HEK293T (cell line): ENCODE results near the gene SCGN.
"Not testable (repeated sequence)": the region's sequence is repeated elsewhere in the genome, so short reads cannot be mapped to it uniquely, and the experiment has no call there.

Experiments used
- CTCF ChIA-PET: fragments of 350-600 bp; formaldehyde crosslinking; extraction: SDS; loops from one replicate; lab custom pipeline; 2021; ENCODE audit warnings: antibody characterized with exemption, inconsistent platforms; lab: Yijun Ruan, JAX
- POLR2A ChIA-PET: fragments of 350-600 bp; formaldehyde crosslinking; extraction: SDS; loops from one replicate; lab custom pipeline; 2020; ENCODE audit warnings: antibody characterized with exemption, inconsistent platforms; lab: Yijun Ruan, JAX
- DNase-seq: peaks from one replicate; pipeline ENCODE4 v3.0.0; 2012; ENCODE audit warnings: mixed read lengths; ENCODE audit errors: extremely low spot score
- ARNT ChIP-seq: fragments of 450-650 bp; IDR thresholded peaks from 2 replicates; pipeline ENCODE4 v1.6.1; 2017; ENCODE audit warnings: mild to moderate bottlenecking
- BHLHE40 ChIP-seq: fragments of 450-650 bp; IDR thresholded peaks from 2 replicates; pipeline ENCODE4 v1.6.1; 2016; ENCODE audit warnings: mild to moderate bottlenecking, moderate library complexity, borderline replicate concordance
- CTBP1 ChIP-seq: fragments of 450-650 bp; IDR thresholded peaks from 2 replicates; pipeline ENCODE4 v1.6.1; 2016; ENCODE audit warnings: borderline replicate concordance
- ELF4 ChIP-seq: fragments of 450-650 bp; IDR thresholded peaks from 2 replicates; pipeline ENCODE4 v1.6.1; 2017; ENCODE audit warnings: antibody characterized with exemption
- FOXA1 ChIP-seq: fragments of 450-650 bp; IDR thresholded peaks from 2 replicates; pipeline ENCODE4 v1.6.1; 2016; ENCODE audit warnings: mild to moderate bottlenecking
- FOXK2 ChIP-seq: fragments of 450-650 bp; IDR thresholded peaks from 2 replicates; pipeline ENCODE4 v1.6.1; 2016; ENCODE audit warnings: mild to moderate bottlenecking
- FOXM1 ChIP-seq: fragments of 450-650 bp; IDR thresholded peaks from 2 replicates; pipeline ENCODE4 v1.6.1; 2017; ENCODE audit warnings: mild to moderate bottlenecking, borderline replicate concordance
- HDGF ChIP-seq: fragments of 450-650 bp; IDR thresholded peaks from 2 replicates; pipeline ENCODE4 v1.6.1; 2017; ENCODE audit warnings: antibody characterized with exemption, borderline replicate concordance
- L3MBTL2 ChIP-seq: fragments of 450-650 bp; conservative IDR thresholded peaks from 2 replicates; pipeline ENCODE4 v1.6.1; 2016; ENCODE audit warnings: mild to moderate bottlenecking
- LEF1 ChIP-seq: fragments of 450-650 bp; IDR thresholded peaks from 2 replicates; pipeline ENCODE4 v1.6.1; 2017; ENCODE audit warnings: mild to moderate bottlenecking, borderline replicate concordance
- NFRKB ChIP-seq: fragments of 450-650 bp; IDR thresholded peaks from 2 replicates; pipeline ENCODE4 v1.6.1; 2016; ENCODE audit warnings: mild to moderate bottlenecking, moderate library complexity
- PKNOX1 ChIP-seq: fragments of 450-650 bp; IDR thresholded peaks from 2 replicates; pipeline ENCODE4 v1.6.1; 2016
- SP1 ChIP-seq: fragments of 450-650 bp; IDR thresholded peaks from 2 replicates; pipeline ENCODE4 v1.6.1; 2017
- SUZ12 ChIP-seq: fragments of 450-650 bp; IDR thresholded peaks from 2 replicates; pipeline ENCODE4 v1.6.1; 2016; ENCODE audit warnings: mild to moderate bottlenecking
- TARDBP ChIP-seq: fragments of 450-650 bp; IDR thresholded peaks from 2 replicates; pipeline ENCODE4 v1.6.1; 2016
- ZNF384 ChIP-seq: fragments of 450-650 bp; IDR thresholded peaks from 2 replicates; pipeline ENCODE4 v1.6.1; 2016

The SCGN gene

DNA sequence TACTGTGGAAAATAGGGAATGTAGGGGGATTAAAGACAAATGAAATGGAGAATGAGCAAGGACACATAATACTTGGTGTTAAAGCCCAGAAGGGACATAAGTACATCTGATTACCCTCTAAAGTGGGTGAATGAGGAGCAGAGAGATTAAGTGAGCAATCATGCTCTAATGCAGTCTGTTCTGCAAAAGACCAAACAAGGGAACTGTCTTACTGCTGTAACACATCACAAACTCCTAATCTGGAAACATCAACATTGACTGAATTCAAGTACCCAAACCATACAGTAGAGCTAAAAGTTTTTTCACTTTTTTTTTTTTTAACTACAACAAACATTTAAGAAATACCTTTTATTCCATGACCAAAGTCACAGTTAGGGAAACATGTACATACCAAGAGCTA is 83.2 kb downstream of the SCGN start:
- TF ChIP-seq ZNF384 (no peak), SP1 (no peak), FOXA1 (no peak), TARDBP (no peak), LEF1 (no peak), ARNT (no peak), NFRKB (no peak), HDGF (no peak), CTBP1 (no peak), BHLHE40 (no peak), PKNOX1 (no peak), ELF4 (no peak), FOXM1 (no peak), SUZ12 (no peak)
- no peak for DNase-seq
- ChIA-PET CTCF (no interaction called here), POLR2A (no interaction called here)

DNA sequence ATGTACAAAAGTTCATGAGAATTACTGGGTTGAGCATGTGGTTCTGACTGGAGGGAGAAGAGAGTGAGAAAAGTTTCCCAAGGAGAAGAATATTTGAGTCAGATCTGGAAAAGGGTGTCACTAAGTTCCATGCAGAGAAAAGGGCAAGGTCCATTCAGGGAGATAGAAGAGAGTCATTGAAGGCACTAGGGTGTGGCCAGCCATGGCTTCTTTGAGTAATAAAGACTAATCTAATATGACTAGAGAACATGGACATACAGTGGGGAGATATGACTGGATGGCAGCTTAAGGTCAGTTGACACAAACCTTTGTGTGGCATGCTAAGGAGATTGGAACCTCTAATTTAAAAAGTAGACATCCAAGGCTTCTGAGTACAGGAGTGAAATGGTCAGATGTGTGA is 91.9 kb downstream of the SCGN start:
- POLR2A ChIA-PET = no interaction called here
- TF ChIP-seq CTBP1 (no peak), NFRKB (no peak), FOXM1 (no peak), HDGF (no peak), SUZ12 (no peak), L3MBTL2 (no peak), PKNOX1 (no peak), ARNT (no peak), BHLHE40 (no peak), LEF1 (no peak), SP1 (no peak), FOXA1 (no peak), TARDBP (no peak), ZNF384 (no peak)
- no peak for DNase-seq
- CTCF ChIA-PET = no interaction called here

DNA sequence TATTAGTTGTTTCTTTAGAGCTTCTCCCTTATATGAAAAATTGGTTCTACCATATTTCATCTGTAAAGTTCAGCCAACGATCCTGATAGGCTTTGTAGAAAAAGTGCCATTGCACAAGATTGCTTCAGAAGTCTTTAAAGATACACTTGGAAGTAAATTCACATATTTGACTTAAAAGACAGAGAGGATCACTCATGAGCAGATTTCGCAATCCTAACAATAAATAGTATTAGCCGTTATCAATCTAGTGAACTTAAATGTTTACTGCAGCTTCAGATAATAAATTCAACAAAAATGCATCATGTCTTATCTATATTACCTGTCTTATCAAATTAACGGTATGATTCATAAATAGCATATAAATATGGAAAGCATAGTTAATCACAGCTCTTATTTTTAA is 93.8 kb downstream of the SCGN start:
- TF ChIP-seq ELF4 (no peak), FOXM1 (no peak), CTBP1 (no peak), BHLHE40 (no peak), FOXA1 (no peak), PKNOX1 (no peak), NFRKB (no peak), SUZ12 (no peak)
- POLR2A ChIA-PET = no interaction called here
- no peak for DNase-seq
- CTCF ChIA-PET = no interaction called here

DNA sequence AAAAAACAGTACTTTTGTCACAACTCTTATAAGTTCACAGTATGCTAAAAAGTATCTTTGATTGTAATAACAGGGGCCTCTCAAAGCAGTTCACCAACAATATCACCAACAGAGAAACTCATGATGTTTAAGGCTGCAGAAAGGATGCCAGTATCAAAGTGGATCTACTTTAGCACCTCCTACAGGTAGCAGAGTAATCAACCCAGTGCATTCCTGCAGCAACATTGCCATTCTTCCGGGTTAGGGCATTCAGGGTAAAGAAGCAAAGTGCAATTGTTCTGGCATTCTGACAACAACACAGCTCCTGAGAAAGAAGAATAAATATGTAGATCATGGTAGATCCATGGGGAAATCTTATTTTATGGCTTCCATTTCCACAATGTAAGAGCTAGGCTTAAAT is 95.0 kb downstream of the SCGN start:
- TF ChIP-seq ZNF384 = no peak
- POLR2A ChIA-PET = no interaction called here
- DNase-seq = no peak
- CTCF ChIA-PET = no interaction called here

DNA sequence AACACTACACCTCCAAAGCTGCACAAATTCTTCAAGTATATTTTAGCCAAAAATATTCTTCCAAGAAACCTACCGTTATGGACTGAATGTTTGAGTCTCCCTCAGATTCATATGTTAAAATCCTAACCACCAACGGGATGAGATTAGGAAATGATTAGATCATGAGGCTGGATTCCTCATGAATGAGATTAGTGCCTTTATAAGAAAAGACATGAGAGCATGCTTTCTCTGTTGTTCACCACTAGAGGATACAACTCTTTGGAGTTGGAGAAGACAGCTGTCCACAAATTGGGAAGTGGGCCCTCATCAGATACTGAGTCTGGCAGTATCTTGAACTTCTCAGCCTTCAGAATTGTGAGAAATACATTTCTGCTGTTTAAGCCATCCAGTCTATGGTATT is 95.5 kb downstream of the SCGN start:
- POLR2A ChIA-PET = no interaction called here
- TF ChIP-seq FOXA1 (no peak), SUZ12 (no peak), FOXM1 (no peak), TARDBP (no peak), ELF4 (no peak), FOXK2 (no peak), L3MBTL2 (no peak), ARNT (no peak), NFRKB (no peak), LEF1 (no peak), BHLHE40 (no peak), HDGF (no peak), CTBP1 (no peak), ZNF384 (no peak), SP1 (no peak), PKNOX1 (no peak)
- no peak for DNase-seq
- CTCF ChIA-PET = no interaction called here

DNA sequence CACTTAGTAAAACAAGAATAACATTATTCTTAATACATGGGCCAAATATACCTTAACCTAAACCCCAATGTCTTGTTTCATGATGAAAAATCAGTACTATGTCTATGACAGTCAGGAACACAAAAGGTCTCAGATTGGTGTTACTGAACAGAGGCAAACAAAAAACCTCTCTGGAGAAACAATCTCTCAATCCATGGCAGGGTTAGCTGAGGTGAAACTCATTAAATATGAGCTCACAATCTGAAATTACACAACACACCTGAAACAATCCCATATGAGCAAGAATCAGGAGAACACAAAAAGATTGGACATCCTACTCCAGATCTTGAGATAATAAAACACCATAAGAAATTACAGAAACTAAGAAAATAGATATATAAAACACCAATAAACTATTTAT is 96.0 kb downstream of the SCGN start:
- ChIA-PET CTCF (no interaction called here), POLR2A (no interaction called here)
- no peak for DNase-seq
- TF ChIP-seq LEF1 (no peak), FOXM1 (no peak), ELF4 (no peak), CTBP1 (no peak), FOXA1 (no peak), TARDBP (no peak), ZNF384 (no peak)

DNA sequence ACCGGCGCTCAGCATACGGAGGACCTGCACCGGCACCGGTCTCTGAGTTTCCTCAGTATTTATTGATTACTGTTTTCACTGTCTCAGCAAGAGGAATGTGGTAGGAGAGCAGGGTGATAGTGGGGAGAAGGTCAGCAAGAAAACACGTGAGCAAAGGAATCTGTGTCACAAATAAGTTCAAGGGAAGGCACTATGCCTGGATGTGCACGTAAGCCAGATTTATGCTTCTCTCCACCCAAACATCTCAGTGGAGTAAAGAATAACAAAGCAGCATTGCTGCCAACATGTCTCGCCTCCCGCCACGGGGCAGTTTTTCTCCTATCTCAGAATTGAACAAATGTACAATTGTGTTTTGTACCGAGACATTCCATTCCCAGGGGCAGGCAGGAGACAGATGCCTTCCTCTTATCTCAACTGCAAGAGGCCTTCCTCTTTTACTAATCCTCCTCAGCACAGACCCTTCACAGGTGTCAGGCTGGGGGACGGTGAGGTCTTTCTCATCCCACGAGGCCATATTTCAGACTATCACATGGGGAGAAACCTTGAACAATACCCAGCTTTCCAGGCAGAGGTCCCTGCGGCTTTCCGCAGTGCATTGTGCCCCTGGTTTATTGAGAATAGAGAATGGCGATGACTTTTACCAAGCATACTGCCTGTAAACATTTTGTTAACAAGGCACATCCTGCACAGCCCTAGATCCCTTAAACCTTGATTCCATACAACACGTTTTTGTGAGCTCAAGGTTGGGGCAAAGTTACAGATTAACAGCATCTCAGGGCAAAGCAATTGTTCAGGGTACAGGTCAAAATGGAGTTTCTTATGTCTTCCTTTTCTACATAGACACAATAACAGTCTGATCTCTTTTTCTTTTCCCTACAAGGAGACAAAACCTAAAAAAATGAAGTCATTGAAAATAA is 96.8 kb downstream of the SCGN start:
- CTCF ChIA-PET, DNase-seq, POLR2A ChIA-PET: not testable (repeated sequence)
